HG03520 (cell line): Measurements from ENCODE around the gene CTBP1.

Source experiments
- ATAC-seq: cut with Tn5 transposase; IDR thresholded peaks from one replicate; pipeline ENCODE4 v1.9.1; 2021; ENCODE audit warnings: mild to moderate bottlenecking, moderate library complexity; ENCODE audit not compliant: unreplicated experiment

Gene CTBP1

GRCh38 chr4:1225272-1226143 is 23.4 kb downstream of the CTBP1 start:
- ATAC-seq, result no peak

DNA sequence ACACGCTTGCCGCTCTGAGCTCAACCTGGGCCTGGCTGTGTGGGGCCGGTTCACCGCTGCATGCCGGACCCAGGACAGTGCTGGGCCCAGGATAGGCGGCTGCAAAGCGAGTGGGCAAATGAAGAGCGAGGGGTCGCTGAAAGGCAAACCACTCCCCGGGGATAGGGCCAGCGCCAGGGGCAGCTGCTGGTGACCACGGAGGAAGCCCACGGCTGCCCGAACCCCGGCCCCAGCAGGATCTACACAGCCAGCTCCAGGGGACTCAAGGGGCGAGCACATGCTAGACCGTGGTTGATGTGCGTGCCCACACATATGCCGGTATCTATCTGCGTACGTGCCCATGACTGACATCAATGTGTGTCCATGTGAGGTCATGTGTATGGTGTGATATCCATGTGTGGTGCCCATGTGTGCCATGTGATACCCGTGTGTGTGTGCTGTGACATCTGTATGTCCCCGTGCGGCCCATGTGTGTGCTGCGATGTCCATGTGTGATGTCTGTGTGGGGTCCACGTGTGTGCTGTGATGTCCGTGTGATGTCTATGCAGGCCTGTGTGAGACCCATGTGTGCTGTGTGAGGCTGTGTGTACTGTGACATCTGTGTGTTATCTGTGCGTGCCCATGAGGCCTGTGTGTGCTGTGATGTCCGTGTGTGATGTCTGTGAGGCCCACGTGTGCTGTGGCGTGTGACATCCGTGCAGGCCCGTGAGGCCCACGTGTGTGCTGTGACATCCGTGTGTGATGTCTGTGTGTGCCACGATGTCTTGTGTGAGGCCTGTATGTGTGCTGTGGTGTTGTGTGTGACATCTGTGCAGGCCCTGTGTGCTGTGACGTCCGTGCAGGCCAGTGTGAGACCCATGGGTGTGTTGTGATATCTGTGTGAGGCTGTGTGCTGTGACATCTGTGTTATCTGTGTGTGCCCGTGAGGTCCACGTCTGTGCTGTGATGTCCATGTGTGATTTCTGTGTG is 24.8 kb downstream of the CTBP1 start:
- no peak for ATAC-seq

- ATAC-seq, result no peak
Measured at GRCh38 chr4:1222938-1223690, 25.8 kb downstream of the CTBP1 start.

- no peak for ATAC-seq
Measured at GRCh38 chr4:1222036-1222789, 26.7 kb downstream of the CTBP1 start.

- ATAC-seq, result no peak
Measured at GRCh38 chr4:1221155-1221870, 27.6 kb downstream of the CTBP1 start.

DNA sequence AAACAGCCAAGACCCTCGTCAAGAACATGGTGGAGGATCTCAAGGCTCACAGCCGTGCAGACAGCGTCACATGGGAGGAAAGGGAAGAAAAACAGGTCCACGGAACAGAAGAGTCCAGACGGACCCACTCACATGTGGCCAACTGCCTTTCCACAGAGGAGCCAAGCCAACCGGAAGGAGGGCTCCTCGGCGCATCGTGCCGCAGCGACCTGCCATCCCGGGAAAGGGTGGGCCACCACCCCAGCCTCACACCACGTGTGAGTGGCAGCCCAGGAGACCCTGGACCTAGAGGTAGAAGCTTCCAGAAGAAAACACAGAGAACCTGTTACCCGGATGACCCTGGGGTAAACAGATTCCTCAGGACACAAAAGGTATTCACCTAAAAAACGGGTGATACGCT is 28.4 kb downstream of the CTBP1 start:
- ATAC-seq, result no peak

DNA sequence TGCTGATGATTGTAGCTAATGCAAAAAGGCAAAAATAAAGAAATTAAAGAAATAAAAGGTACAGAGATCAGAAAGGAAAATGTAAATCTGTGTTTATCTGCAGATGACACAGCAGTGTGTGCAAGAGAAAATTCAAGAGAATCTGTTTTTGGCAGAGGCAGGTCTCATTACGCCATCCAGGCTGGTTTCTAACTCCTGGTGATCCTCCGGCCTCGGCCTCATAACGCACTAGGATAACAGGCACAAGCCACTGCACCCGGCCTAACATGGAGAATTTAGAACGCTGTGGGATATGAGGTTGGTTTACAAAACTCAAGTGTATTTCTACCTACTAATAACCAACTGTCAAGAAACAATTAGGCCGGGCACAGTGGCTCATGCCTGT is 29.4 kb downstream of the CTBP1 start:
- no peak for ATAC-seq

GRCh38 chr4:1218634-1219565 is 30.0 kb downstream of the CTBP1 start:
- peak; percentile 54 for ATAC-seq

GRCh38 chr4:1217366-1217765 is 31.6 kb downstream of the CTBP1 start:
- no peak for ATAC-seq

- no peak for ATAC-seq
Measured at GRCh38 chr4:1216869-1217294, 32.0 kb downstream of the CTBP1 start.

DNA sequence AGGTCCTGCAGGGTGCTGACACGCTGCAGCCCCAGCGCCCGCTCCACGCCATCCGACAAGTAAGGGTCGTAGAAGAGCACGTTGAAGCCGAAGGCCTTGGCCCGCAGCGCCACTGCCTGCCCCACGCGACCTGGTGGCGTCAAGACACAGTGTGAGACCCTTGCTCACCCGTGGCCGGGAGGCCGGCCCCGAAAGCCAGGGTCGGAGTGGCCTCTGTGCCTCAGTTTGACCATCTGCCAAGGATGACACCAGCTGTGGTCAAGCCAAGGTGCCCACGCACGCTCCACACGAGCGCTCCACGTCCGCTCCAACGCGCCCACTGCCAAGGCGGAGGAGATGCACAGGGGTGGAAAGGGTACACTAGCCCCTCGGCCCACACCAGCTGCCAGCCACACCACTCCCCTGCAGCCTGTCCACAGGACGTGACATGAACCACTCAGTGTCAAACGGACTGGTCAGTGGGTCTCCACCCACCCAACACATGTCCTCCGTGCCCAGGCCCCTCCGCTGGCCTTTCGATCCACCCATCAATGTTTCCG is 32.8 kb downstream of the CTBP1 start:
- ATAC-seq, result no peak

- ATAC-seq, result peak; percentile 57
Measured at GRCh38 chr4:1215141-1216075, 33.5 kb downstream of the CTBP1 start.

DNA sequence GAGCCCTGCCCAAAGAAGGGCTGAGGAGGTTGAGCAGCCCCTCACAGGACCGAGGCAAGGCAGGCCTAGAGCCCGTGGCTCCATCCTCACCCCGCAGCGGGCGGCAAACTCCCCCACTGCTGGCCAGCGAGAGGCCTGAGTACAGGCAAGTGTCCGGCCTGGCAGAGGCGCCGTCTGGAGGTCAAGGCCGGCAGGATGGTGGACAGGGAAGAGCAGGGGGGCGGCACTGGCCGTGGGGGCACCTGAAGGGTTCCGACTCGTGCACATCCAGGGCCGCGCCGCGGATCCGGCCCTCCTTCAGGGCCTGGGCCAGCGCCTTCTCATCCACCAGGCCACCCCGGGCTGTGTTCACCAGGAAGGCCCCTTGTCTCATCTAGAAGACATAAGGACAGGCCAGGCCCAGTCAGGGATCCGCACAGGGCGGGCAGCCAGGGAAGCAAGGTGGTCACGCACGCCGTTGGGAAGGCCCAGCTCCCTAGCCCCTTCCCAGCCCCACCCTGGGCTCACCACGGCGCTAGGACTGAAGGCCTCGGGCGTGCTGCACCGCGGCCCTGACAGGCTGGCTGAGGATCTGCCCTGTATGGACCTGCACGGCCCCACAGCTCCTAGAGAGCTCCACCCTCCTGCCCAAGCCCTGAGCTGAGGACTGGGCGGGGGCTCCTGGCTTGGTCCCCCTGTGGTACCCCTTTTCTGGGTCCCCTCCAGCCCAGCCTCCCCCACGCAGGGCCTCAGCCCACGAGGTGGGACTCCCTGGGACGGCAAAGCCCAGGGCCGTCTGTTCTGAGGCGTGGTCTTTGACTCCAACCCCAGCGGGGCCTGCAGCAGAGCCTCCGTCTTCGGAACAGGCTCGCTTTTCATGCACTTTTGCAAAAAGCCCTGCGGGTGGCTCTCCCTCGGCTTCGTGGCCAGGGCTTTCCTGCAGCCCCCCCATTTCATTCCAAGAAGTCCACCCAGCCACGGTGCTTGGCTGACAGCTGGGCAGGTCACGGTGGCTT is 34.5 kb downstream of the CTBP1 start:
- ATAC-seq, result no peak

DNA sequence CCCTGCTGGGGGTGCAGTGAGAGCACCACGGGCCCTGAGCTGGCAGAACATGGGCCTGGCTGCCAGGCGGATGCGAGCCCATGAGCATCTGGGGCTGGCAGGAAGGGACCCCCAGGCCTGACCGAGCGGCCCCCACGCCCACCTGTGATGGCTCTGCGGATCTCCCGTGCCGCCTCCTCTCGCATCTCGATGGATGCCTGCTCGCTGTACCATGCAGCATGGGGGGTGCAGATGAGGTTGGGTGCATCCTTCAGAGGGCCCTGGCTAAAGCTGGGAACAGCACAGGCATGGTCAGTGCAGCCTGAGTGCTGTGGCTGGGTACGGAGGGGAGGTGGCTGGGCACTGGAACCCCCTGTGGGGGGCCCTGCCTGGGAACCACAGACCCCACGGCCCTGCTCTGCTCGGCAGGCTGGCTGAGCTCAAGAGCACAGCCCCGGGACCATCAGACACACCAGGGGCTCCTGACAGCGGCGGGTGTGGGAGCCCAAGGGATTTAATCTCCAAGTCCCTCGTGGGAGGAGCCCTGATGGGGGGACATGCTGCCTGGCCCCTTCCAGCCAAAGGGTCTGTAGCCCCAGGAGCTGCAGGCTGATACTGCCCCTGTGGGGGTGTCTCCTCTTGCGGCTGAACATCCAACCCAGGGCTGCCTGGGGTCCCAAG is 35.5 kb downstream of the CTBP1 start:
- ATAC-seq, result no peak

DNA sequence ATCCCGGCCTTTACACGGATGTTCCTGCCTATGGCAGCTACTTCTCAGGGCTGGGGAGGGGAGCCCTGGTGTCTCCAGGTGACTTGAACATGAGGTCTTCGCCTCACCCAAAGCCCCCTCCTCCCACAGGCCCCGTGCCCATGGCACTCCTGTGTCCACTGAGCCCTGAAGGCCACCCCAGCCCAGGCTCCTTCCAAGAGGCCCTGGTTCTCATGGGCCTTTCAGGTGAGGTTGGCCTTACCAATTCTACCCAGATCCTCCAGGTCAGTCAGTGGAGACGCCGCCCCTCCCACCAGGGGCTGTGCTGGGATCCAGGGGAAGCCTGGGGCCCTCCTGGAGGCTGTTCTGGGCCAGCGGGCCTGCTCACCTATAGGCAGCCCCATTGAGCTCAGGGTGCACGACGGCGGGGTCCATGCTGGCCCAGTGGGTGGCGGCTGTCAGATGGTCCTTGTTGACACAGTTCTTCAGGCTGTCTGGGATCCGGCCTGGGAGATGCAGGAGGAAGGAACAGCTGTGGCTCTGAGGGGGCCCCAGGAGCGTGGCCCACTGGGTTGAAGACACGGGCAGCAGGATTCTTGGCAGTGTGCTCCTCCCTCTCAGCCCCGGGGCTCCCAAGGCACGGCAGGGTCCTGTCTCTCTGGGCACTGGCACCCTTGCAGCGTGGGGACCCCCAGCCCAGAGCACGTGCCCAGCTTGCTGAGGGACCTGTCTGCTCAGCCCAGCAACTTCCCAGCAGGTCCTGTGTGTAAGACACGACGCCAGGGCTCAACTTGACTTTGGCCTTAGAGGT is 36.2 kb downstream of the CTBP1 start:
- ATAC-seq, result no peak
